Measurements from ENCODE around the gene USO1.

The USO1 gene

DNA sequence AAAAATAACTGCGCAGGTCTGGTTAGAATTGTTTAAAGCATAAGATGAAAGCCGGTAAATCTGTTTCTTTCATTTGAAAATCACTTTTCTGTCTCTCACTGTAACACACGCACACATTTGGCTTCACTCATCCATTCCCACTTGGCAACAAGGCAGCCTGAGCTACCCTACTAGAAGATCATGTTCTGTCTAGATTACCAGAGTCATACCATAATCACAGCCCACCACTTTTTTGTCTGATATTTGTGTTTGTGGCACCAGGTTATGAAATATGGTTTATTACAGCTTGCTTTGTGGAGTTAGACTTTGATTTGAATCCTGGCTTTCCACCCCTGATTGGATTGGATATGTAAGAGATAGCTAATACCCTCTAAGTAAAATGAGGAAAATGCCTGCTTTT lies 2.2 kb downstream of the USO1 start:
- peak overlapping the region; percentile 97 for H3K4me3 ChIP-seq (ENCODE audit: low read depth, low read length)
- TF ChIP-seq, protein P1, sequence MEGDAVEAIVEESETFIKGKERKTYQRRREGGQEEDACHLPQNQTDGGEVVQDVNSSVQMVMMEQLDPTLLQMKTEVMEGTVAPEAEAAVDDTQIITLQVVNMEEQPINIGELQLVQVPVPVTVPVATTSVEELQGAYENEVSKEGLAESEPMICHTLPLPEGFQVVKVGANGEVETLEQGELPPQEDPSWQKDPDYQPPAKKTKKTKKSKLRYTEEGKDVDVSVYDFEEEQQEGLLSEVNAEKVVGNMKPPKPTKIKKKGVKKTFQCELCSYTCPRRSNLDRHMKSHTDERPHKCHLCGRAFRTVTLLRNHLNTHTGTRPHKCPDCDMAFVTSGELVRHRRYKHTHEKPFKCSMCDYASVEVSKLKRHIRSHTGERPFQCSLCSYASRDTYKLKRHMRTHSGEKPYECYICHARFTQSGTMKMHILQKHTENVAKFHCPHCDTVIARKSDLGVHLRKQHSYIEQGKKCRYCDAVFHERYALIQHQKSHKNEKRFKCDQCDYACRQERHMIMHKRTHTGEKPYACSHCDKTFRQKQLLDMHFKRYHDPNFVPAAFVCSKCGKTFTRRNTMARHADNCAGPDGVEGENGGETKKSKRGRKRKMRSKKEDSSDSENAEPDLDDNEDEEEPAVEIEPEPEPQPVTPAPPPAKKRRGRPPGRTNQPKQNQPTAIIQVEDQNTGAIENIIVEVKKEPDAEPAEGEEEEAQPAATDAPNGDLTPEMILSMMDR (IDR thresholded peaks at IDR 0.05; ENCODE audit: low read depth, low read length): no peak

DNA sequence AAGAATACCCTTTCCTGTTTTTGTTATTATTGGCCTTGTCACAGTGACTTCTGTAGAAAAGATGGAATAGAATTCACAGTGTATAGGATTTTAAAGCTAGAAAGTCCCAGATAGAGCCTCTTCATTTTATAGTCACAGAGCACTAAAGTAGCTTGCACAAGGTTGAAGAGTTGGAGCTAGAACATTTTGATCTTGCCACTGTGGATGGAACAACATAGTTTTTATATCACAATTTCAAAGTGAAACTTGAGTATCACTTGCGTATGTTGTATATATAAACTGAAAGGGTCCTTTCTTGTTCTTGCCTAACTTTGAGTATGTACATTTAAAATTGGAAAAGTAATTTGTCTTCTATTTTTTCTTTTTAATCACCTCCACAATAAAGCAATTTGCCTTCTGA lies 2.7 kb downstream of the USO1 start:
- peak overlapping the region; percentile 97 for H3K4me3 ChIP-seq (ENCODE audit: low read depth, low read length)
- TF ChIP-seq, protein P1 (IDR thresholded peaks at IDR 0.05; ENCODE audit: low read depth, low read length): no peak

DNA sequence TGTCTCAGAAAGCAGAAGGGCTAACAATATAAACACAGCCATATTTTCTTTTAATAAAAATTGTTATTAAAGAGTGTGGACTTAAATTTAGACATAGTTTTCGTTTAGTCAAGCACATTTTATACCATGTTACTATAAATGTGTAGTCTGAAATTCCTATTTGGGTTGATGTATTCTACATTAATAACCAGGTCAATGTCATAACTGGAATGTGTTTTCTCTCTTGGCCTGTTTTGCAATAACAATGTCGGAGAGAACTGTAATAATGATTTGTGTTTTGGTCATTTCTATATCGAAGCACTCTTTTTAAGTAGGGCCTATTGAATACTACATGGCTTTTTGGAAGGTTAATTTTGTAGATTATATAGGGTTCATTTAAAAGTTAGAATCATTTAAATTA lies 5.5 kb downstream of the USO1 start:
- H3K4me3 ChIP-seq (ENCODE audit: low read depth, low read length): no peak overlapping the region
- TF ChIP-seq, protein P1 (IDR thresholded peaks at IDR 0.05; ENCODE audit: low read depth, low read length): no peak

DNA sequence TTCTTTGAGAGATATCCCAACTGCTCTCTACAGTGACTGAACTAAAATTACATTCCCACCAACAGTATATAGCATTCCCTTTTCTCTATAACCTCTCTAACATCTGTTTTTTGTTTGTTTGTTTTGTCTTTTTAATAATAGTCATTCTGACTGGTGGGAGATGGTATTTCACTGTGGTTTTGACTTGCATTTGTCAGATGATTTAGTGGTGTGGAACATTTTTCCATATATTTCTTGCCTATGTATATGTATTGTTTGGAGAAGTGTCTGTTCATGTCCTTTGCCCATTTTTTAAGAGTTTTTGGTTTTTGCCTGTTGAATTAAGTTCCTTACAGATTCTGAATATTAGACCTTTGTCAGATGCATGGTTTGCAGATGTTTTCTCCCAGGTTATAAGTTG lies 9.0 kb downstream of the USO1 start:
- no peak overlapping the region for H3K4me3 ChIP-seq (ENCODE audit: low read depth, low read length)
- TF ChIP-seq, protein P1 (IDR thresholded peaks at IDR 0.05; ENCODE audit: low read depth, low read length): no peak

DNA sequence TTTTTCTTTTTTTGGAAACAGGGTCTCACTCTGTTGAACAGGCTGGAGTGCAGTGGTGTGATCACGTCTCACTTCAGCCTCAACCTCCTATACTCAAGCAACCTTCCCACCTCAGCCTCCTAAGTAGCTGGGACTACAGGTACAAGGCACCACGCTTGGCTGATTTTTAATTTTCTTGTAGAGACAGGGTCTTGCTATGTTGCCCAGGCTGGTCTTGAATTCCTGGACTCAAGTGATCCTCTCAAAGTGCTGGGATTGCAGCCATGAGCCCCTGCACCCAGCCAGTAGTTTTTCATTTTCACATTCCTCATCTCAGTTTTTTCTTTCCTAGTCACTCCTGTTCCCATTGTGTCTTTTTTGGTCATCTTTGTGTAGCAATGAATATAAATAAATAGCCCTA lies 11.1 kb downstream of the USO1 start:
- no peak overlapping the region for H3K4me3 ChIP-seq (ENCODE audit: low read depth, low read length)
- TF ChIP-seq, protein P1 (IDR thresholded peaks at IDR 0.05; ENCODE audit: low read depth, low read length): no peak

DNA sequence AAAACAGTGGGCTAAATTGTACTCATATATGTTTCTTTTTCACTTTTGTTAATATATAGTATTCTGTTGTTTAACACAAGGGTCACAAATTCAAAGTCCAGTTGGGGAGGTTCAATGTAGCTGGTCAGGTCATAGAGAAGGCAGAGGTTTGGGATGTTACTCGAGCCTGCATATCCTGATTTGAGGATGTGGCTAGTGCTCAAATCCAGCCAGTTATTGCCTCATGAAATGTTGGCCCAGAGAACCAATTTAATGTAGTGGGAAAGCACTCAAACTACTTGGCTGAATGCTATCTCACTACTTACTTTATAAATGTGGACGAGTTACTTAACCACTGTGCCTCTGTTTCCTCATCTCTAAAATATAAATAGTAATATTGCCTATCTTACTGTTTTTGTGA lies 12.5 kb downstream of the USO1 start:
- no peak overlapping the region for H3K4me3 ChIP-seq (ENCODE audit: low read depth, low read length)
- TF ChIP-seq, protein P1 (IDR thresholded peaks at IDR 0.05; ENCODE audit: low read depth, low read length): no peak

DNA sequence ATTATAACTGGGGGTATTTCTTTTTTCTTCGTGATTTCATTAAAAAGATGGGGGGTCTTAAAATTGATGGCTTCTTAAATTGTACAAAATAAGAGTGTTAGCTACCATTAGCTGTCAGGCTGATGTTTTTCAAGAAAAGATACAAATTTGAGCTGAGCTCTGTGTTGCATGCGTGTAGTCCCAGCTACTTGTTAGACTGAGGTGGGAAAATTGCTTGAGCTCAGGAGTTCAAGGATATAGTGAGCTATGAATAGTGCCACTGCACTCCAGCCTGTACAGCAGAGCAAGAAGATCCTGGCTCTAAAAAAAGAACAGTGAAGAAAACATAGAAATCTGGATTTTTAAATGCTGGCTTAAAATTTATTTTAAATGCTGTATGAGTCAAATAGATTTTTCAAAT lies 13.0 kb downstream of the USO1 start:
- H3K4me3 ChIP-seq (ENCODE audit: low read depth, low read length): no peak overlapping the region
- TF ChIP-seq, protein P1 (IDR thresholded peaks at IDR 0.05; ENCODE audit: low read depth, low read length): no peak
